CD14-positive monocyte (primary cell): Measurements from ENCODE around the gene RNF43. TPM values are rescaled to one million over a fixed set of nuclear protein-coding genes. Genes with fewer than 3 reads are reported as not detected.

Experiments
- DNase-seq, 3 donors: peaks; one replicate each; pipeline ENCODE4 v3.0.0-alpha.2; 2011 to 2022
- H2AFZ ChIP-seq: 2 replicates; pipeline ENCODE4 v1.6.0; 2012; ENCODE audit warnings: mild to moderate bottlenecking, low read depth, low read length, inconsistent platforms; ENCODE audit not compliant: insufficient read depth, poor library complexity, severe bottlenecking
- H3K27ac ChIP-seq, 2 donors: 1 replicate in 1 of 2; 2 replicates in 1 of 2; pipeline ENCODE4 v1.5.1; 2012 to 2013; ENCODE audit warnings: low read length in 2 of 2, control low read depth in 1 of 2, inconsistent platforms in 1 of 2, low read depth in 1 of 2, mild to moderate bottlenecking in 1 of 2
- H3K27me3 ChIP-seq, 2 donors: one replicate each; pipeline versions ENCODE4 v1.6.0 to v1.6.1; 2011 to 2013; ENCODE audit warnings: low read length in 2 of 2; ENCODE audit not compliant: control insufficient read depth in 2 of 2, insufficient read depth in 2 of 2
- H3K36me3 ChIP-seq, 2 donors: replicated peaks in 1 of 2; 1 replicate in 1 of 2; 2 replicates in 1 of 2; pipeline versions ENCODE4 v1.5.1 to v1.6.1; 2012 to 2013; ENCODE audit warnings: low read length in 2 of 2, control low read depth in 1 of 2, inconsistent platforms in 1 of 2, mild to moderate bottlenecking in 1 of 2; ENCODE audit not compliant: insufficient read depth in 2 of 2, control insufficient read depth in 1 of 2
- H3K4me1 ChIP-seq, 2 donors: 1 replicate in 1 of 2; 2 replicates in 1 of 2; pipeline versions ENCODE4 v1.5.1 to v1.6.1; 2012 to 2013; ENCODE audit warnings: low read length in 2 of 2, control low read depth in 1 of 2, inconsistent platforms in 1 of 2, mild to moderate bottlenecking in 1 of 2, moderate library complexity in 1 of 2; ENCODE audit not compliant: insufficient read depth in 2 of 2, control insufficient read depth in 1 of 2
- H3K4me2 ChIP-seq: replicated peaks from 2 replicates; pipeline ENCODE3; 2012; ENCODE audit warnings: low read length, moderate library complexity, mild to moderate bottlenecking; ENCODE audit not compliant: poor library complexity, severe bottlenecking; ENCODE audit errors: extremely low read depth
- H3K4me3 ChIP-seq, 3 experiments: fragments of 200-600 bp in 1 of 3; sonication (generic) in 1 of 3; replicated peaks in 1 of 3; 1 replicate in 2 of 3; 2 replicates in 1 of 3; pipeline ENCODE4 v1.5.1; 2011 to 2013; ENCODE audit warnings: low read length in 3 of 3, mild to moderate bottlenecking in 3 of 3, control low read depth in 2 of 3, low read depth in 2 of 3, inconsistent platforms in 1 of 3, moderate library complexity in 1 of 3
- H3K79me2 ChIP-seq: 2 replicates; pipeline ENCODE4 v1.6.0; 2012; ENCODE audit warnings: mild to moderate bottlenecking, control low read depth, inconsistent platforms, low read length, moderate library complexity; ENCODE audit not compliant: insufficient read depth
- H3K9ac ChIP-seq: 2 replicates; pipeline ENCODE4 v1.6.0; 2017; ENCODE audit warnings: low read length, mild to moderate bottlenecking; ENCODE audit not compliant: insufficient read depth, poor library complexity, severe bottlenecking
- H3K9me3 ChIP-seq, 2 donors: replicated peaks in 1 of 2; 1 replicate in 1 of 2; 2 replicates in 1 of 2; pipeline versions ENCODE4 v1.5.1 to v1.6.1; 2012 to 2013; ENCODE audit warnings: low read length in 2 of 2, control low read depth in 1 of 2; ENCODE audit not compliant: control insufficient read depth in 1 of 2, insufficient read depth in 1 of 2
- H4K20me1 ChIP-seq: 2 replicates; pipeline ENCODE4 v1.6.0; 2012; ENCODE audit warnings: mild to moderate bottlenecking, low read length, control low read depth, moderate library complexity; ENCODE audit not compliant: insufficient read depth
- H3K27ac Mint-ChIP-seq, 7 donors: one replicate each; pipeline ENCODE4 v1.8.0; 2020; ENCODE audit warnings: mild to moderate bottlenecking in 7 of 7, mixed read lengths in 7 of 7, moderate library complexity in 6 of 7, inconsistent platforms in 2 of 7
- H3K27me3 Mint-ChIP-seq, 3 donors: one replicate each; pipeline ENCODE4 v1.8.0; 2021 to 2022; ENCODE audit warnings: low read depth in 3 of 3, mild to moderate bottlenecking in 3 of 3, mixed read lengths in 3 of 3, moderate library complexity in 3 of 3, inconsistent platforms in 1 of 3
- H3K36me3 Mint-ChIP-seq, 2 donors: one replicate each; pipeline ENCODE4 v1.8.0; 2020; ENCODE audit warnings: mixed read lengths in 2 of 2, inconsistent platforms in 1 of 2, mild to moderate bottlenecking in 1 of 2
- H3K4me1 Mint-ChIP-seq: one replicate; pipeline ENCODE4 v1.8.0; 2020; ENCODE audit warnings: mild to moderate bottlenecking, mixed read lengths
- H3K4me3 Mint-ChIP-seq, 2 donors: one replicate each; pipeline ENCODE4 v1.8.0; 2020; ENCODE audit warnings: mild to moderate bottlenecking in 2 of 2, mixed read lengths in 2 of 2, moderate library complexity in 1 of 2
- H3K9me3 Mint-ChIP-seq, 7 donors: one replicate each; pipeline ENCODE4 v1.8.0; 2020 to 2022; ENCODE audit warnings: mixed read lengths in 7 of 7, mild to moderate bottlenecking in 6 of 7, moderate library complexity in 6 of 7, inconsistent platforms in 2 of 7
- WGBS: methylation state at CpG from one replicate; pipeline ENCODE4 v1.1.5; 2013; ENCODE audit warnings: missing lambda C conversion rate; ENCODE audit not compliant: insufficient coverage; 5-methylcytosine and 5-hydroxymethylcytosine counted together
- intact Hi-C, 2 donors: fragments of 100-400 bp; cut with micrococcal nuclease; formaldehyde crosslinking; loops; one replicate each; pipeline versions ENCODE4 v1.15.0 to v1.15.1; 2023
- polyA plus RNA-seq, 3 donors: library from polyadenylated mRNA; depleted of rRNA in 1 of 3; unstranded in 2 of 3; stranded (reverse) in 1 of 3; fragments of 300-500 nt in 2 of 3; fragments of >200 nt in 1 of 3; fragmentation: Illumina TruSeq in 2 of 3; gene quantifications; 1 replicate in 2 of 3; 2 replicates in 1 of 3; pipeline ENCODE4 v1.2.3, GENCODE V29; 2012 to 2021
- TF ChIP-seq, protein P1 (sequence below): fragments of 200-600 bp; IDR thresholded peaks from one replicate; pipeline ENCODE4 v1.8.0; 2022; ENCODE audit warnings: antibody characterized with exemption, mild to moderate bottlenecking

Gene RNF43
- polyA plus RNA-seq, 3 donors = 0.01 to 0.11 TPM; not detected in 1

DNA sequence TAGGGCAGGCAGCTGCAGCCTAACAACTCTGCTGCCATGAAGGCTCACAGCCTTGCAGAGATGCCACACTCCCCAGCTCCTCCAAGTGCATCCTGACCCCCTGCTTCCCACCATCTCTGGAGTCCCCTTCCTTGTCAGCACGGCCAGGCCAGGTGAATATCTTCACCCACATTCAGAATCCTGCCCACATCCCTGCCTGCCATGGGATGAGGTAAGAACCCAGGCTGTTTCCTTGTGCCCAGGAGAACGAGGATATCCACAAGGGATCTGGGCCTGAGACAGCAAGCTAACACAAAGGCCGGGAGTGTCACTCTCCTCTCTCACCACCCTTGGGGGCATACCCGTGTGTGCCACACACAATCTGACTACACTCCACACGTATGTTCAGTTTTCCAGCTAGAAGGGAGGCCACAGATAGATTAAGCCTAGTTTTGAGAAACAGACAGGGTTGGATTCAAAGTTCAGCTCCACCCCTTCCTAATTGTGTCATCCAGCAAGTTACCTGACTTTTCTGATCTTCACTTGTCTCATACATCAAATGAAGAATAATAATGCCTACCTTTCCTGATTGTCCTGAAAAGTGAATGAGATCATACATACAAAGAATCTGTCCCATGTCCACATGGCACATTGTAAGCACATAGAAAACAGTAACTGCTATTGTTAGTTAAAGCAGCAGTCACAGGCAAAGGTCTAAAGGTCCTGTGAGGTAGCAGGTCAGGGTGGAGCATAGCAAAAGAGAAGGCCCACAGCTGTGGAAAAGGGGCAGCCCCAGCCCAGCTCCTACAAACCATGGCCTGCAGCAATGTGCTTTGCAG lies 47.9 kb downstream of the RNF43 start:
- no peak overlapping the region for H2AFZ ChIP-seq
- peaks cover 0 to 1% (median 0%) of the 10 kb centered on the region in 7 donors for H3K9me3 Mint-ChIP-seq
- H3K27ac ChIP-seq = no peak overlapping the region
- H3K79me2 ChIP-seq = no peaks in the 10 kb centered on the region
- peaks cover 3% of the 10 kb centered on the region for H3K4me1 Mint-ChIP-seq
- DNase-seq = no peak
- no peaks in the 10 kb centered on the region for H3K36me3 ChIP-seq
- no peaks in the 10 kb centered on the region for H3K36me3 Mint-ChIP-seq
- H3K4me2 ChIP-seq = no peak overlapping the region
- H3K9ac ChIP-seq = no peak overlapping the region
- H3K27ac Mint-ChIP-seq = peak overlapping the region in 2 of 7 donors; percentile 12 to 28
- no peaks in the 10 kb centered on the region for H3K4me1 ChIP-seq
- intact Hi-C loops = loop anchor here in 1 of 2 donors (10.0 kb wide), 1 partner anchor 55 kb away; no protein-coding TSS in a partner anchor
- H3K9me3 ChIP-seq = no peaks in the 10 kb centered on the region
- H4K20me1 ChIP-seq = no peaks in the 10 kb centered on the region
- H3K4me3 Mint-ChIP-seq = no peak overlapping the region
- TF ChIP-seq, protein P1, sequence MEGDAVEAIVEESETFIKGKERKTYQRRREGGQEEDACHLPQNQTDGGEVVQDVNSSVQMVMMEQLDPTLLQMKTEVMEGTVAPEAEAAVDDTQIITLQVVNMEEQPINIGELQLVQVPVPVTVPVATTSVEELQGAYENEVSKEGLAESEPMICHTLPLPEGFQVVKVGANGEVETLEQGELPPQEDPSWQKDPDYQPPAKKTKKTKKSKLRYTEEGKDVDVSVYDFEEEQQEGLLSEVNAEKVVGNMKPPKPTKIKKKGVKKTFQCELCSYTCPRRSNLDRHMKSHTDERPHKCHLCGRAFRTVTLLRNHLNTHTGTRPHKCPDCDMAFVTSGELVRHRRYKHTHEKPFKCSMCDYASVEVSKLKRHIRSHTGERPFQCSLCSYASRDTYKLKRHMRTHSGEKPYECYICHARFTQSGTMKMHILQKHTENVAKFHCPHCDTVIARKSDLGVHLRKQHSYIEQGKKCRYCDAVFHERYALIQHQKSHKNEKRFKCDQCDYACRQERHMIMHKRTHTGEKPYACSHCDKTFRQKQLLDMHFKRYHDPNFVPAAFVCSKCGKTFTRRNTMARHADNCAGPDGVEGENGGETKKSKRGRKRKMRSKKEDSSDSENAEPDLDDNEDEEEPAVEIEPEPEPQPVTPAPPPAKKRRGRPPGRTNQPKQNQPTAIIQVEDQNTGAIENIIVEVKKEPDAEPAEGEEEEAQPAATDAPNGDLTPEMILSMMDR = no peak
- H3K4me3 ChIP-seq = no peak overlapping the region
- no peaks in the 10 kb centered on the region for H3K27me3 ChIP-seq
- WGBS = 90% methylated on average over 3 of the region's 5 CpGs
- H3K27me3 Mint-ChIP-seq = peaks cover 0 to 10% (median 7%) of the 10 kb centered on the region in 3 donors

DNA sequence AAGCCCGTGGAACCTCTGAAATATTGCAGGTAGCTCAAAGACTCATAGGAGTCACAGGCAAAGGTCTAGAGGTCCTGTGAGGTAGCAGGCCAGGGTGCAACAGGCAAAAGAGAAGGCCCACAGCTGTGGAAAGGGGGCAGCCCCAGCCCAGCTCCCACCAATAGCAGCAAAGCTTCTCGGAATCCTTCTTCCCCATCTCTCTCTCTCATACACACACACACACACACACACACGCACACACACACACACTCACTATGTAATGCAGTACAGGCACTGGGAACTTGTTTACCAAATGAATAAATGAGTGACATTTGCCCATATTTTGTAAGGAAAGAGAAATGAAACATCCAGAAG lies 48.5 kb downstream of the RNF43 start:
- H3K79me2 ChIP-seq = no peaks in the 10 kb centered on the region
- H3K4me1 ChIP-seq = no peaks in the 10 kb centered on the region
- H3K27ac Mint-ChIP-seq = no peak overlapping the region
- H3K4me3 Mint-ChIP-seq = no peak overlapping the region
- peaks cover 0 to 1% (median 0%) of the 10 kb centered on the region in 7 donors for H3K9me3 Mint-ChIP-seq
- H4K20me1 ChIP-seq = no peaks in the 10 kb centered on the region
- H2AFZ ChIP-seq = no peak overlapping the region
- H3K36me3 Mint-ChIP-seq = no peaks in the 10 kb centered on the region
- TF ChIP-seq, protein P1 = no peak
- H3K4me1 Mint-ChIP-seq = peaks cover 3% of the 10 kb centered on the region
- H3K9me3 ChIP-seq = no peaks in the 10 kb centered on the region
- no peaks in the 10 kb centered on the region for H3K36me3 ChIP-seq
- no peak overlapping the region for H3K27ac ChIP-seq
- DNase-seq = no peak
- H3K27me3 Mint-ChIP-seq = peaks cover 2 to 10% (median 7%) of the 10 kb centered on the region in 3 donors
- no peak overlapping the region for H3K4me2 ChIP-seq
- intact Hi-C loops = loop anchor here in 1 of 2 donors (10.0 kb wide), 1 partner anchor 54 kb away; no protein-coding TSS in a partner anchor
- H3K9ac ChIP-seq = no peak overlapping the region
- WGBS = no CpG with 5 or more reads among the region's 3 CpGs
- H3K27me3 ChIP-seq = no peaks in the 10 kb centered on the region
- no peak overlapping the region for H3K4me3 ChIP-seq

Other genes with a start within 250 kb of the RNF43 start
- not detected for gene EPX, start 224.8 kb downstream of the RNF43 start, polyA plus RNA-seq
- 1 to 10 TPM; 4.2 to 7.6 (median 5.0) TPM for gene MKS1, start 198.3 kb downstream of the RNF43 start, polyA plus RNA-seq
- gene LPO, start 178.9 kb downstream of the RNF43 start, polyA plus RNA-seq = under 1 TPM in 2 of 3 donors, not detected in 1; 0.04 to 0.43 TPM
- gene MPO, start 136.6 kb downstream of the RNF43 start, polyA plus RNA-seq = 1 to 10 TPM; 4.2 to 7.5 (median 6.0) TPM
- 10 to 100 TPM in 1 of 3 donors, under 1 TPM in 2; 0.10 to 14.0 (median 0.18) TPM for gene TSPOAP1, start 88.7 kb downstream of the RNF43 start, polyA plus RNA-seq
- 100 to 1,000 TPM; 144 to 251 (median 241) TPM for gene SUPT4H1, start 65.3 kb downstream of the RNF43 start, polyA plus RNA-seq
- under 1 TPM in 1 of 3 donors, not detected in 2; 0.07 TPM for gene HSF5, start 70.9 kb upstream of the RNF43 start, polyA plus RNA-seq
- gene MTMR4, start 97.1 kb upstream of the RNF43 start, polyA plus RNA-seq = 10 to 100 TPM in 1 of 3 donors, 1 to 10 TPM in 2; 7.2 to 20.7 (median 8.4) TPM